GM19193 (cell line): ENCODE measurements around the gene PIAS2.

Experiments used
- POLR2A ChIP-seq: IDR thresholded peaks from 4 replicates; pipeline ENCODE4 v1.6.1; 2011; ENCODE audit not compliant: insufficient read depth, insufficient read length; ENCODE audit errors: extremely low read depth

The PIAS2 gene

GRCh38 chr18:46867367-46868143 is 49.8 kb downstream of the PIAS2 start:
- TF ChIP-seq POLR2A = no peak

- no peak for TF ChIP-seq POLR2A
These were observed 50.8 kb downstream of the PIAS2 start for GRCh38 chr18:46866523-46866922.

- TF ChIP-seq POLR2A = no peak
These were observed 57.5 kb downstream of the PIAS2 start for GRCh38 chr18:46859855-46860254.

GRCh38 chr18:46858290-46858689 is 59.0 kb downstream of the PIAS2 start:
- TF ChIP-seq POLR2A = no peak

- TF ChIP-seq POLR2A = no peak
These were observed 60.3 kb downstream of the PIAS2 start for GRCh38 chr18:46856973-46857372.

GRCh38 chr18:46849007-46849406 is 68.3 kb downstream of the PIAS2 start:
- no peak for TF ChIP-seq POLR2A

- no peak for TF ChIP-seq POLR2A
These were observed 73.9 kb downstream of the PIAS2 start for GRCh38 chr18:46843372-46843771.

- no peak for TF ChIP-seq POLR2A
These were observed 74.7 kb downstream of the PIAS2 start for GRCh38 chr18:46842583-46842982.

GRCh38 chr18:46833899-46834298 is 83.4 kb downstream of the PIAS2 start:
- TF ChIP-seq POLR2A = no peak

GRCh38 chr18:46832849-46833248 is 84.5 kb downstream of the PIAS2 start:
- TF ChIP-seq POLR2A = no peak

GRCh38 chr18:46831434-46831833 is 85.9 kb downstream of the PIAS2 start:
- no peak for TF ChIP-seq POLR2A

- no peak for TF ChIP-seq POLR2A
These were observed 86.7 kb downstream of the PIAS2 start for GRCh38 chr18:46830633-46831032.

- no peak for TF ChIP-seq POLR2A
These were observed 87.4 kb downstream of the PIAS2 start for GRCh38 chr18:46829947-46830346.

- no peak for TF ChIP-seq POLR2A
These were observed 87.8 kb downstream of the PIAS2 start for GRCh38 chr18:46829531-46829930.

GRCh38 chr18:46821856-46822711 is 95.2 kb downstream of the PIAS2 start:
- TF ChIP-seq POLR2A = no peak

- no peak for TF ChIP-seq POLR2A
These were observed 96.4 kb downstream of the PIAS2 start for GRCh38 chr18:46820863-46821262.

- no peak for TF ChIP-seq POLR2A
These were observed 101.6 kb downstream of the PIAS2 start for GRCh38 chr18:46815661-46816060.

GRCh38 chr18:46814399-46814798 is 102.9 kb downstream of the PIAS2 start:
- no peak for TF ChIP-seq POLR2A
